Gastroesophageal sphincter (tissue), 4 donors: ENCODE measurements around the gene TAS2R42. TPM values are rescaled to one million over a fixed set of nuclear protein-coding genes. Genes with fewer than 3 reads are reported as not detected.

Source experiments
- ATAC-seq: fragments of 150-250 bp; one replicate; pipeline ENCODE4 v1.9.1; 2016; ENCODE audit warnings: mild to moderate bottlenecking, moderate library complexity
- H3K27ac ChIP-seq, 4 donors: fragments of 200-600 bp; sonication (generic) in 3 of 4; 1 replicate in 3 of 4; 2 replicates in 1 of 4; pipeline ENCODE4 v1.5.1; 2016 to 2019
- H3K27me3 ChIP-seq: fragments of 200-600 bp; sonication (generic); one replicate; pipeline ENCODE4 v1.5.1; 2019
- H3K36me3 ChIP-seq, 2 donors: fragments of 200-600 bp; sonication (generic); one replicate each; pipeline ENCODE4 v1.5.1; 2019; ENCODE audit warnings: control low read depth in 1 of 2
- H3K4me1 ChIP-seq, 3 donors: fragments of 200-600 bp; sonication (generic); 1 replicate in 2 of 3; 2 replicates in 1 of 3; pipeline ENCODE4 v1.5.1; 2016 to 2019; ENCODE audit warnings: control low read depth in 2 of 3
- H3K4me3 ChIP-seq, 2 donors: fragments of 200-600 bp; sonication (generic); one replicate each; pipeline ENCODE4 v1.5.1; 2019; ENCODE audit warnings: mild to moderate bottlenecking in 1 of 2, moderate library complexity in 1 of 2
- H3K9me3 ChIP-seq, 3 donors: fragments of 200-600 bp; sonication (generic); one replicate each; pipeline ENCODE4 v1.5.1; 2017 to 2019; ENCODE audit warnings: control low read depth in 2 of 3
- EP300 ChIP-seq: sonication (generic); formaldehyde crosslinking; IDR thresholded peaks from one replicate; pipeline ENCODE4 v1.6.1; 2017; ENCODE audit warnings: antibody characterized with exemption, mild to moderate bottlenecking
- POLR2A ChIP-seq, 2 donors: fragments of 450-650 bp; IDR thresholded peaks; one replicate each; pipeline ENCODE4 v1.6.1; 2017; ENCODE audit warnings: antibody characterized with exemption in 2 of 2, mild to moderate bottlenecking in 2 of 2, moderate library complexity in 1 of 2
- POLR2AphosphoS5 ChIP-seq: sonication (generic); formaldehyde crosslinking; IDR thresholded peaks from one replicate; pipeline ENCODE4 v1.6.1; 2017; ENCODE audit warnings: antibody characterized with exemption
- WGBS, 2 donors: methylation state at CpG; one replicate each; pipeline ENCODE4 v1.1.5; 2018; ENCODE audit warnings: low coverage in 1 of 2; 5-methylcytosine and 5-hydroxymethylcytosine counted together
- total RNA-seq, 4 donors: library from RNA; depleted of rRNA; stranded (reverse); fragments of >200 nt; gene quantifications; one replicate each; pipeline ENCODE4 v1.1.0, GENCODE V29; 2016
- TF ChIP-seq, protein P1 (sequence below), 4 experiments: fragments of 200-600 bp in 2 of 4; fragments of 450-650 bp in 2 of 4; sonication (generic) in 1 of 4; IDR thresholded peaks; one replicate each; pipeline ENCODE4 v1.5.1; 2017 to 2019; ENCODE audit warnings: antibody characterized with exemption in 4 of 4, mild to moderate bottlenecking in 2 of 4, moderate library complexity in 2 of 4

The TAS2R42 gene
- total RNA-seq, result not detected

GRCh38 chr12:11186837-11187236 lies at the start of gene TAS2R42:
TSS of gene TAS2R42 (minus strand) at chr12:11186937. CDS start at chr12:11186937, 0 bp downstream.
- Histone ChIP-seq H3K27ac (no peak within 1 kb of the TSS), H3K27me3 (no peaks in the 10 kb centered on the region), H3K36me3 (no peaks in the 10 kb centered on the region), H3K9me3 (no peaks in the 10 kb centered on the region), H3K4me1 (no peaks in the 10 kb centered on the region), H3K4me3 (no peak within 1 kb of the TSS)
- no peak for ATAC-seq
- TF ChIP-seq EP300, result no peak
- TF ChIP-seq POLR2A (IDR thresholded peaks at IDR 0.05), result no peak
- TF ChIP-seq, protein P1, sequence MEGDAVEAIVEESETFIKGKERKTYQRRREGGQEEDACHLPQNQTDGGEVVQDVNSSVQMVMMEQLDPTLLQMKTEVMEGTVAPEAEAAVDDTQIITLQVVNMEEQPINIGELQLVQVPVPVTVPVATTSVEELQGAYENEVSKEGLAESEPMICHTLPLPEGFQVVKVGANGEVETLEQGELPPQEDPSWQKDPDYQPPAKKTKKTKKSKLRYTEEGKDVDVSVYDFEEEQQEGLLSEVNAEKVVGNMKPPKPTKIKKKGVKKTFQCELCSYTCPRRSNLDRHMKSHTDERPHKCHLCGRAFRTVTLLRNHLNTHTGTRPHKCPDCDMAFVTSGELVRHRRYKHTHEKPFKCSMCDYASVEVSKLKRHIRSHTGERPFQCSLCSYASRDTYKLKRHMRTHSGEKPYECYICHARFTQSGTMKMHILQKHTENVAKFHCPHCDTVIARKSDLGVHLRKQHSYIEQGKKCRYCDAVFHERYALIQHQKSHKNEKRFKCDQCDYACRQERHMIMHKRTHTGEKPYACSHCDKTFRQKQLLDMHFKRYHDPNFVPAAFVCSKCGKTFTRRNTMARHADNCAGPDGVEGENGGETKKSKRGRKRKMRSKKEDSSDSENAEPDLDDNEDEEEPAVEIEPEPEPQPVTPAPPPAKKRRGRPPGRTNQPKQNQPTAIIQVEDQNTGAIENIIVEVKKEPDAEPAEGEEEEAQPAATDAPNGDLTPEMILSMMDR (IDR thresholded peaks at IDR 0.05), result no peak
- TF ChIP-seq POLR2AphosphoS5, result no peak
- WGBS, 2 donors, result 33 to 39% methylated on average over 2 of the region's 2 CpGs

DNA sequence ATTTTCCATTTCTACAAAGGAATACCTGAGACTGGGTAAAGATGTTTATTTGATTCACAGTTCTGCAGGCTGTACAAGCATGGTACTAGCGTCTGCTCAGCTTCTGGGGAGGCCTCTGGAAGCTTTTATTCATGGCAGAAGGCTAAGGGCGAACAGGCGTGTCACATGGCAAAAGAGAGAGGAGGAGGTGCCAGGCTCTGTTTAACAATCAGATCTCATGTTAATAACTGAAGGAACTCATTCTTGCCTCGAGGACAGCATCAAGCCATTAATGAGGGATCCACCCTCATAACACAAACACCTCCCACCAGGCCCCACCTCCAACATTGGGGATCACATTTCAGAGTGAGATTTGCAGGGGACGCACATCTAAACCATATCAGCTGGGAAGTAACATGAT lies 46.8 kb upstream of the TAS2R42 start:
- Histone ChIP-seq H3K9me3 (peaks cover 0 to 6% (median 0%) of the 10 kb centered on the region in 3 donors), H3K4me1 (no peaks in the 10 kb centered on the region), H3K27ac (no peak overlapping the region), H3K4me3 (no peak overlapping the region), H3K27me3 (no peaks in the 10 kb centered on the region), H3K36me3 (no peaks in the 10 kb centered on the region)
- ATAC-seq, result no peak
- TF ChIP-seq, protein P1 (IDR thresholded peaks at IDR 0.05), result no peak
- no peak for TF ChIP-seq EP300
- no peak for TF ChIP-seq POLR2A (IDR thresholded peaks at IDR 0.05)
- no peak for TF ChIP-seq POLR2AphosphoS5
- 49 to 51% methylated on average over 5 of the region's 5 CpGs for WGBS, 2 donors

DNA sequence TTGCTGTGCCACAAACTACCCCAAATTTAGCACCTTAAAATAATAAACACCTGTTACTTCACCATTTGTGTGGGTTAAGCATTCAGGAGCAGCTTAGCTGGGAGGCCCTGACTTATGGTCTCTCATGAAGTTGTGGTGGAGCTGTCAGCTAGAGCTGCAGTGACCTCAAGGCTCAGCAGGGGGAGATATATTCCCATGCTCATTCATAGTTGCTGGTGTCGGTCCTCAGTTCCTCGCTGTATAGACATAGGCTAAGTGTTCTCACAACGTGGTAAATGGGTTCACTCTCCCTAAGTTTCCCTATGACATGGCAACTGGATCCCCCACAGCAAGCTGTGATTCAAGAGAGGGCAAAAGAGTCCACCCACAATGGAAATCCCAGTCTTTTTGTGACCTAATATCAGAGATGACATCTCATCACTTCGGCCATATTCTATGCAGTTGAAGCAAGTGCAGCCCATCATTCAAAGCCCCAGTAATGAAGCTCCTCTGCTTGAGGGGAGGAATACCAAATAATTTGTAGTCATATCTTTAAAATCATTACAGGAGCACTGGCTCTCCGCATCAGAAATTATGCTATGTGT lies 41.7 kb upstream of the TAS2R42 start:
- TF ChIP-seq, protein P1 (IDR thresholded peaks at IDR 0.05), result no peak
- TF ChIP-seq POLR2A (IDR thresholded peaks at IDR 0.05) (no peak), POLR2AphosphoS5 (no peak), EP300 (no peak)
- Histone ChIP-seq H3K9me3 (no peaks in the 10 kb centered on the region), H3K27me3 (no peaks in the 10 kb centered on the region), H3K27ac (no peak overlapping the region), H3K4me3 (no peak overlapping the region), H3K4me1 (no peaks in the 10 kb centered on the region), H3K36me3 (no peaks in the 10 kb centered on the region)
- WGBS, 2 donors, result 45 to 90% methylated on average over 2 to 5 of the region's 5 CpGs
- no peak for ATAC-seq

- peaks cover 0 to 3% (median 0%) of the 10 kb centered on the region in 3 donors for H3K9me3 ChIP-seq
- no peak overlapping the region for H3K27ac ChIP-seq
- no peaks in the 10 kb centered on the region for H3K27me3 ChIP-seq
- H3K4me1 ChIP-seq, result no peaks in the 10 kb centered on the region
- 75 to 77% methylated on average over 3 to 4 of the region's 4 CpGs for WGBS, 2 donors
- no peaks in the 10 kb centered on the region for H3K36me3 ChIP-seq
- no peak for TF ChIP-seq POLR2AphosphoS5
- TF ChIP-seq POLR2A (IDR thresholded peaks at IDR 0.05), result no peak
- no peak for ATAC-seq
- no peak overlapping the region for H3K4me3 ChIP-seq
Observed at GRCh38 chr12:11227373-11227772, 40.6 kb upstream of the TAS2R42 start.

DNA sequence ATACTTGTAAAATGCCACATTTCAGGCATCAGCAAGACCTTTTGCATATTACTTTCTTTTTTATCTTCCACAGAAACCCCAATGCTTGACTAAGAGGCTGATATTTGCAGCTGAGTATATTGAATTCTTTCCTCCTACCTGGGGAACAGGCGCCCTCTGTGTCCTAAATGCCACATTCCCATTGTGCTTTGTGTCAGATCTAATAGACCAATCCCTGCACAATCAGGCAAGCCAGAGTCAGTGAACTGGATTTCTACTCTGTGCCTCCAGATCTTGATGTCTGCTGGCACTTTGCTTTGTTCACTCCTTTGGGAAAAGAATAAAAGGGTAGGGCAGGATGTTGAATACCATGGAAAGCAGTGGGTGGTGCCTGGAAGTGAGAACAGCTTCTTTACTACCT lies 22.4 kb upstream of the TAS2R42 start:
- WGBS, 2 donors, result 50% methylated on average over 1 of the region's 1 CpG
- no peaks in the 10 kb centered on the region for H3K36me3 ChIP-seq
- TF ChIP-seq, protein P1 (IDR thresholded peaks at IDR 0.05), result no peak
- TF ChIP-seq POLR2AphosphoS5, result no peak
- no peak for TF ChIP-seq POLR2A (IDR thresholded peaks at IDR 0.05)
- TF ChIP-seq EP300, result no peak

More for the DNA sequence above, 22.4 kb upstream of the TAS2R42 start:
- H3K9me3 ChIP-seq, result no peaks in the 10 kb centered on the region
- H3K27ac ChIP-seq, result no peak overlapping the region
- H3K4me3 ChIP-seq, result no peak overlapping the region
- no peaks in the 10 kb centered on the region for H3K27me3 ChIP-seq
- no peak for ATAC-seq
- H3K4me1 ChIP-seq, result no peaks in the 10 kb centered on the region
